HG03064 (cell line): Measurements from ENCODE around the gene CYB5B.

Source experiments
- ATAC-seq: cut with Tn5 transposase; IDR thresholded peaks from one replicate; pipeline ENCODE4 v1.9.1; 2021; ENCODE audit warnings: low read depth; ENCODE audit not compliant: unreplicated experiment

Gene CYB5B

GRCh38 chr16:69482410-69482991 lies 58.1 kb downstream of the CYB5B start:
- no peak for ATAC-seq

- ATAC-seq = no peak
Measured at GRCh38 chr16:69483611-69484010, 59.2 kb downstream of the CYB5B start.

GRCh38 chr16:69485361-69485760 lies 60.9 kb downstream of the CYB5B start:
- ATAC-seq = no peak

- ATAC-seq = no peak
Measured at GRCh38 chr16:69485816-69486215, 61.4 kb downstream of the CYB5B start.

- no peak for ATAC-seq
Measured at GRCh38 chr16:69486272-69486671, 61.9 kb downstream of the CYB5B start.

- no peak for ATAC-seq
Measured at GRCh38 chr16:69486724-69487123, 62.3 kb downstream of the CYB5B start.

- ATAC-seq = no peak
Measured at GRCh38 chr16:69490707-69491324, 66.4 kb downstream of the CYB5B start.

GRCh38 chr16:69494991-69495392 lies 70.6 kb downstream of the CYB5B start:
- ATAC-seq = no peak

- no peak for ATAC-seq
Measured at GRCh38 chr16:69495821-69496220, 71.4 kb downstream of the CYB5B start.

- ATAC-seq = no peak
Measured at GRCh38 chr16:69496376-69496775, 72.0 kb downstream of the CYB5B start.

- no peak for ATAC-seq
Measured at GRCh38 chr16:69496896-69497295, 72.5 kb downstream of the CYB5B start.

GRCh38 chr16:69497876-69498596 lies 73.6 kb downstream of the CYB5B start:
- ATAC-seq = no peak

- no peak for ATAC-seq
Measured at GRCh38 chr16:69498926-69499325, 74.5 kb downstream of the CYB5B start.

GRCh38 chr16:69499541-69500230 lies 75.3 kb downstream of the CYB5B start:
- ATAC-seq = no peak

GRCh38 chr16:69500496-69500895 lies 76.1 kb downstream of the CYB5B start:
- no peak for ATAC-seq

- ATAC-seq = no peak
Measured at GRCh38 chr16:69501956-69502745, 77.7 kb downstream of the CYB5B start.

- no peak for ATAC-seq
Measured at GRCh38 chr16:69503244-69503643, 78.8 kb downstream of the CYB5B start.

- ATAC-seq = no peak
Measured at GRCh38 chr16:69508033-69508755, 83.8 kb downstream of the CYB5B start.

- ATAC-seq = no peak
Measured at GRCh38 chr16:69509125-69509524, 84.7 kb downstream of the CYB5B start.

GRCh38 chr16:69511651-69512050 lies 87.2 kb downstream of the CYB5B start:
- no peak for ATAC-seq
